HG03460 (cell line): ENCODE results near the gene DOK7.
"Not testable (repeated sequence)": the region's sequence is repeated elsewhere in the genome, so short reads cannot be mapped to it uniquely, and the experiment has no call there.

Experiments used
- ATAC-seq: cut with Tn5 transposase; IDR thresholded peaks from one replicate; pipeline ENCODE4 v1.9.1; 2021; ENCODE audit not compliant: unreplicated experiment

Gene DOK7

GRCh38 chr4:3442460-3442958 lies 20.6 kb upstream of the DOK7 start:
- no peak for ATAC-seq

DNA sequence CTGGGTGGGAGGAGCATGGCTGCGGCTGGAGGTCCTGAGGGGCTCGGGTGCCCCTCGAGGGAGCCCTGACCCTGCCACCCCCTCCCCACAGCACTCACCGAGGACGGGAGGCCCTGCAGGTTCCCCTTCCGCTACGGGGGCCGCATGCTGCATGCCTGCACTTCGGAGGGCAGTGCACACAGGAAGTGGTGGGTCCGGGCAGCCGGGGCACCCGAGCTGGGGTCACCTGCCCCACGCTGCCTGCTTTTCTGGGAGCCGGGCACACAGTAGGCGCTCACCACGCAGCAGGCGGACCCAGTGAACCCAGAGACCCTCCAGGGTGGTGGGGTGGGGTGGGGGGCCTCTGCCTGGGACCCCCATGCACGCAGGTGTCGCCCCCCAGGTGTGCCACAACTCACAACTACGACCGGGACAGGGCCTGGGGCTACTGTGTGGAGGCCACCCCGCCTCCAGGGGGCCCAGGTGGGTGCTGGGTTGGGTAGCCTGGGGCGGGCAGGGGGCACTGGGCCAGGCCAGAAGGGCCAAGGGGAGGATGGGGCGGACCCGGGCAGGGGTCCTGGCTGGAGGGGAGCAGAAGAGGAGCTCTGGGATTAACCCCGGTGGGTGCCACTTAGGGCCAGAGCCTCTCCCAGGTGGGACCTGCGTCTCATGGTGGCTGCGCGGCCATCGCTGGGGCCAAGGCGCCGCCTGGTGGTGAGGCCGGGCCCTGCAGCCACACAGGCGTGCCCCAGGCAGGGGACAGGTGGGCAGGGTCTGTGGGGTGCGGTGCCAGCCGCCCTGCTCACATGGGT lies 20.0 kb upstream of the DOK7 start:
- ATAC-seq, result peak; percentile 56

DNA sequence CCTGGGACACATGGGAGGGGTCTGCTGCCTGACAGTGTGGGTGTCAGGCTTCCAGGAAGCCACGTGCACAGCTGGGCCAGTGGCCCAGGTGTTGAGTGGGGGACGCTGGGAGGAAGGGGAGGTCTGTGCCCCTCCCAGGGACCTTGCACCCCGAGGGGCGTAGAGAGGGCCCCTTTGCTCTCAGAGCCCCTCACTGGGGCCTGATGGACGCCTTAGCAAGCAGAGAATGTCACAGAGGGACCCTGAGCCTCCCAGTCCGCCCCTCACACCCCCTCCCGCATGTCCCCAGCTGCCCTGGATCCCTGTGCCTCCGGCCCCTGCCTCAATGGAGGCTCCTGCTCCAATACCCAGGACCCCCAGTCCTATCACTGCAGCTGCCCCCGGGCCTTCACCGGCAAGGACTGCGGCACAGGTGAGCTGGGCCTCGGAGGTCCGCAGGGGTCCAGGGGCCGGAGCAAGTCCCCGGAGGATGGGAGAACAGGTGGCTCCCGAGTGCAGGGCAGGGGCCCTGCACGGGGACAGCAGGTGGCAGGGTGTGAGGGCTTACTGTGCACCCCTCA lies 19.3 kb upstream of the DOK7 start:
- no peak for ATAC-seq

- ATAC-seq, result no peak
Measured at GRCh38 chr4:3444351-3445110, 18.6 kb upstream of the DOK7 start.

DNA sequence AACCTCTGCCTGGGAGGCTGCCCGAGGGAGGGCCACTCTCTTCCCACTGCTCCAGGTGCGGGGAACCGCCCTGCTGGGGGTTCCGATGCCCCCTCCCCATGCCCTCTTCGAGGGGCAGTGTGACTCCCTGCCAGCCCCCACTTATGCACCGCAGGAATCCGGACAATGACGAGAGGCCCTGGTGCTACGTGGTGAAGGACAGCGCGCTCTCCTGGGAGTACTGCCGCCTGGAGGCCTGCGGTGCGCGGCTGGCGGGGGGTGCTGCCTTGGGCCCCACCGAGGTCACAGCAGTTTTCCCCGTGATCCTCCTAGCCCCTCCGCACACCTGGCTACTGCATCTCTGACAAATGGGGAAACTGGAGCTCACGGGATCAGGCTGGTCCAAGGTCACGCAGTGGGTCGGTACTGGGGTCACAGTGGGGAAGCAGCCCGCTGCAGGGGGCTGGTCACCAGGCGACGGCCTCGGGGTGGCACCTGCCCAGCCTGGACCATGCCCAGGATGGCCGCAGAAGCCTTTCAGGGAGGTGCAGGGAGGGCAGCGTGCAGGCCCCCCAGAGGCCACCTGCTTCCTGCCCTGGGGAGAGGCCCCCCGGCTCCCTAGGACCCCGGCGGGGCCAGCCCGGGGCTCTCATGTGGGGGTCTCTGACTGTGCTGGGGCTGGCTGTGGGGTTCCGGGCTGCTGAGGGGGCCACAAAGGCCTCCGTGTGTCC lies 17.8 kb upstream of the DOK7 start:
- ATAC-seq, result no peak

DNA sequence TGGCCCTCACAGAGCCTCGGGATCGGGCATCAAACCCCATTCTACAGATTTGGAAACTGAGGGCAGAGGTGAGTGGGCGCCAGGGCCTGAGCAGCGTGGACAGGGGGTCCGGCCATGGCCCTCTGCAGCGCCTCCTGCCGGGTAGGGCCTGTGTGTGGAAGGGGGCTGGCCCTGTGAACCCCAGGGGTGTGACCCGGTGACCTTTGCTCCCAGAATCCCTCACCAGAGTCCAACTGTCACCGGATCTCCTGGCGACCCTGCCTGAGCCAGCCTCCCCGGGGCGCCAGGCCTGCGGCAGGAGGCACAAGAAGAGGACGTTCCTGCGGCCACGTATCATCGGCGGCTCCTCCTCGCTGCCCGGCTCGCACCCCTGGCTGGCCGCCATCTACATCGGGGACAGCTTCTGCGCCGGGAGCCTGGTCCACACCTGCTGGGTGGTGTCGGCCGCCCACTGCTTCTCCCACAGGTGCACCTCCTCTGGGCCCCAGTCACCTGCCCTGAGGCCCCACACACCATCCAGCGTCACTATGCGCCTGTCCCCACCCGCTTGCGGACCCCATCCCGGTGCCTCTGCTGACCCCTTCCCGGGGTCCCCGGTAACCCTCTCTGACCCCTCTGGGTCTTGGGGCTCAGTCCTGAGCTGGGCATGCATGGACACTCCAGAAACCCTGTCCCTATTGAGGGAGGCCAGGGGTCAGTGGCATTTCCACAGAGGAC lies 17.1 kb upstream of the DOK7 start:
- no peak for ATAC-seq

DNA sequence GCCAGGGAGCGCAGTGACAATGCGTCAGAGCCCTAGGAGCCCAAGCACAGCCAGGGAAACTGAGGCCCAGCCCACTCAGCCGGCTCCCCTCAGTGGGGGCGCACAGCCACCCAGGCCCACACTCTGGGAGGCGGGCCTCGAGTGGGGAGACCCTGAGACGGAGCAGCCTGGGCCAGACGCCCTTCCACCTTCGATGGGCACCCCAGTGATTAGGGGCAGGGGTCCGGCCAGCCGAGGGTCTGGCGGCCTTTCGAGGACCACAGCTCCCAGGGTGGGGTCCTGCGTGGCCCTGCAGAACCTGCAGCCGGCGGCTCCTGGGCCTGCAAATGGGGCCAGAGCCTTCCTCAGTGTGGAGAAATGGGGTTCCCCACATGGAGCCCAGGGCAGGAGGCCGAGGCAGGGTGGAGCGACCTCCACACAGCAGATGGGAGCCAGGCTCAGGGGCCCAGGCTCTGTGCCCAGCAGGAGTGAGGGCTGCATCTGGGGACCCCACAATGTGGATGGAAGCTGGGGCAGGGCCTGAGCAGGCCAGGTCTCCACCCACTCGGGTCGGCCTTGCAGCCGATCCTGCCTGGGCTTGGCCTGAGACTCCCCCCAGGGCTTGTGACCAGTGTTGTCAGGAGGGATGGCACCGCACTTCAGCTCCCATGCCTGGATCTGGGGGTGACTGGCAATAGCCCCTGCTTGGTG lies 16.3 kb upstream of the DOK7 start:
- ATAC-seq, result no peak

DNA sequence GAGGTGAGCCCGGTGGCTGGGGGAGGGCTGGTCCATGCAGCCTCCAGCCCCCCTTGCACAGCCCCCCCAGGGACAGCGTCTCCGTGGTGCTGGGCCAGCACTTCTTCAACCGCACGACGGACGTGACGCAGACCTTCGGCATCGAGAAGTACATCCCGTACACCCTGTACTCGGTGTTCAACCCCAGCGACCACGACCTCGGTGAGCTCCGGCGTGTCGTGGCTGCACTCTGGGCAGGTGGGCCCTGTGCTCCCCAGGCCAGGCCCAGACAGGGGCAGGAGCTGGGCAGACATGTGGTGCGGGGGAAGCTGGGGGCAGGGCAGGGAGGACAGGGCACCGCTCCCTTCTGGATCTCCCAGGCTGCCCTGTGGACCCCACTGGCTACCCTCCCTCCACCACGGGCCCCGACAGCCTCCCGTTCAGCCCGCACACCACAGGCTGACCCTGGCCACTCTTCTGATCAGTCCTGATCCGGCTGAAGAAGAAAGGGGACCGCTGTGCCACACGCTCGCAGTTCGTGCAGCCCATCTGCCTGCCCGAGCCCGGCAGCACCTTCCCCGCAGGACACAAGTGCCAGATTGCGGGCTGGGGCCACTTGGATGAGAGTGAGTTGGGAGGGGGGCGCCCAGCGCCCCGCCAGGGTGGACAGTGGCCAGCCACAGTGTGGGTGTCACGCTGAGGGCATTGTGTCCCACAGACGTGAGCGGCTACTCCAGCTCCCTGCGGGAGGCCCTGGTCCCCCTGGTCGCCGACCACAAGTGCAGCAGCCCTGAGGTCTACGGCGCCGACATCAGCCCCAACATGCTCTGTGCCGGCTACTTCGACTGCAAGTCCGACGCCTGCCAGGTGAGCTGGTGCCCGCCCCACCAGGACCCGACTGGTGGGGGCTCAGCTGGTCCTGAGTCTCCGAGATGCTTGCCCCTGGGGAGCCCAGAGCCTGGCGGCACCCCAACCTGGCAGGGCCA lies 15.4 kb upstream of the DOK7 start:
- ATAC-seq, result no peak

GRCh38 chr4:3449047-3449573 lies 14.0 kb upstream of the DOK7 start:
- no peak for ATAC-seq

DNA sequence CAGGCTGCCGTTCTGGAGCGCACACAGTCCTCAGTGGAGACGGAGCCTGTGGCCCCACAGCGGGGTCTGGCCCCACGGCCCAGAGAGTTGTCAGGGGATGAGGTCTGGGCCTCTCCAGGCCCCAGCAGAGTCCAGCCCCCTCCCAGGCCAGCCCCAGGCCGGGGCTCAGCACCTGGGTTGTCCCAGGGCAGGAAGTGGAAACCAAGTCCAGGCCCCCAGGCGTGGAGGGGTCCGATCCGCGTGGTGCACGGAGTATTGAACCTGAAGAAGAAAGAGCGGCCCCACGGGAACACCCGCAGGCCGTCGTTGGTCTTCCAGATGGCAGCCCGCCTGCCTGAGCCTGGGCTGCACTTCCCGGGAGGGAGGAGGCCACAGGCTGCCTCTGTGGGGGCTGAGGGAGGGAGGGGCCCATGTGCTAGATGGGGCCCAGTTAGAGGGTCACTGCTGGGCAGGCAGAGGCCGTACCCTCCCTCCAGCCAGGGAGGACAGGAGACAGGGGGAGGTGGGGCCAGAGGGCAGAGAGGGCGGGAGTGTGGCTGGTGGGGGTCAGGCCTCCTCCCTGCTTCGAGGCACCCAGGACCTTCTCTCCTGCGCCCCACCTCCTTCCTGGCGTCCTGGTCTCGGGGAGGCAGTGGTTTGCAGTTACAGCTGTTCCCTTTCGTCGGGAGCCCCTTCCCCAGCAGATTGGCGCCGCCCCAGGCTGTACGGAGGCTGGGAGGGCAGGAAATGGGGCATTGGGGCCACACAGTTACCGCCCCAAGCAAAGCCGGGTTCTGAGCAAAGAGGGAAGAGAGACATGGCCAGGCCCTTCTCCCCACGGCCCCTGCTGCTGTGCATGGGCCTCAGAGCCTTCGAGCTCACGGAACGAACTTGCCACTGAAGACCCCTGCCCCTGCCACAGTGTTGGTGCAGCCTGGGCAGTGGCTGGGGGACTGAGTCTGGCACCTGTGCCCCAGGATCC lies 13.3 kb upstream of the DOK7 start:
- ATAC-seq, result no peak

DNA sequence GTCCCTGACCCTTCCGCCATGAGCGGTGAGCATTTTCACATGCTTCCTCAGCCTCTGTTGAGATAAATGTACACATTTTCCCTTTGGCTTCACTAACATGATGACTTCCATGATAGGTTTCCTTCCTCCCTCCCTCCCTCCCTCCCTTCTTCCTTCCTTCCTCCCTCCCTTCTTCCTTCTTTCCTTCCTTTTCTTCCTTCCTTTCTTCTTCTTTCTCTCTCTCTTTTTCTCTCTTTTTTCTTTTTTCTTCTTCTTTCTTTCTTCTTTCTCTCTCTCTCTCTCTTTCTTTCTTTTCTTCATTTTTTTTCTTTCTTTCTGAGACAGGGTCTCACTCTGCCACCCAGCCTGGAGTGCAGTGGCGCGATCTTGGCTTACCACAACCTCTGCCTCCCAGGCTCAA lies 12.5 kb upstream of the DOK7 start:
- ATAC-seq, result no peak

GRCh38 chr4:3451956-3452355 lies 11.2 kb upstream of the DOK7 start:
- no peak for ATAC-seq

- ATAC-seq, result no peak
Measured at GRCh38 chr4:3452376-3452775, 10.7 kb upstream of the DOK7 start.

DNA sequence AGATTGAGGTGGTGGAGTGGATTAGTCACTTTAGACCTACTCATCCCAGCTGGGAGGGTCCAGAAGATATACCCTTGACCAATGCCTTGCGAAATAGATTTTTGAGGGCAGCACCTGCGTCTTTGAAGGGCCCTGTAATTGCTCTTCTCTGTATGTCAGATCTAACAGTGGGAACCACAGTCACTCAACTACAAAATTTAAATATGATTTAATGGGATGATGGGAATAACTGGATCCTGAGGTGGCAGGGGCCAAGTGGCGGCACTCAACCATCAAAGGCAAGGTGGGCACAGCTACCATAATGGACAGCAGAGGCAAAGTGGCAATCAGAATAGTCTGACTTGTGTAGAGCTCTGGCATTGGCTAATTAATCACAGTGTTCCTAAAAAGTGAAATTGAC lies 7.5 kb upstream of the DOK7 start:
- ATAC-seq, result not testable (repeated sequence)

DNA sequence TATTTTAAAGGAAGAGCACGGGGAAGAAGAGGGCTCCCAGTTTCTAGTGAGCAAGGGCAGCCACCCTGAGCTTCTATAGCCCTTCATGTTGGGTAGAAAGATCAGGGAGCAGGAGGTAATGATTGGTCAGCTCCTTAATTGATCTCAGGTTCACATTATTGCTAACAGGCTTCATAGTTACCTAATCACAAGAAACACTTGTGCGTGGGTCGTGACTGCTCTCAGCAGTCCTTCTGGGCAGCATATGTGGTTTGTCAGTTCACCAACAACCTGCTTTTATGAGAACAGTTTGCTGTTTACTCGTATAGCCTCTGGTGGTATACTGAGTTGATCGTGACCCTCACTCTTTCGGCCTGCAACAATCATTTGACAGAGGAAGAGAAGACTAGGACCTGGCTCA lies 4.7 kb upstream of the DOK7 start:
- ATAC-seq, result no peak

DNA sequence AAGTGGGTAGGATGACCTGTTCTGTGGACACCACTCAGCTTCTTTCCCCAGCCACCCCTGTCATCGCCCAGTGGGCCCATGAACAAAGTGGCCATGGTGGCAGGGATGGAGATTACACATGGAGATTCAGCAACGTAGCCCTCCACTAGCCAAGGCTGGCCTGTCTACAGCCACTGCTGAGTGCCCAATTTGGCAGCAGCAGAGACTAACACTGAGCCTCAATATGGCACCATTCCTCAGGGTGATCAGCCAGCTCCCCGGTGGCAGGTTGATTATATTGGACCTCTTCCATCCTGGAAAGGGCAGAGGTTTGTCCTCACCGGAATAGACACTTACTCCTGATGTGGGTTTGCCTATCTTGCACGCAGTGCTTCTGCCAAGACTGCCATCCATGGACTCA lies 4.0 kb upstream of the DOK7 start:
- ATAC-seq, result not testable (repeated sequence)

- no peak for ATAC-seq
Measured at GRCh38 chr4:3460926-3461325, 2.2 kb upstream of the DOK7 start.
